Measurements from ENCODE around the gene GATAD2A. TPM values are rescaled to one million over a fixed set of nuclear protein-coding genes. Genes with fewer than 3 reads are reported as not detected.

GATAD2A gene
- total RNA-seq, 1 experiment from 2014 or later, result 84.0 TPM

GRCh38 chr19:19505669-19506326, 100.3 kb downstream of the GATAD2A start:
- DNase-seq (ENCODE audit: low spot score), result no peak

- DNase-seq (ENCODE audit: low spot score), result no peak
Measured at GRCh38 chr19:19506592-19506991, 101.1 kb downstream of the GATAD2A start.

- DNase-seq (ENCODE audit: low spot score), result no peak
Measured at GRCh38 chr19:19507354-19507753, 101.9 kb downstream of the GATAD2A start.

- no peak for DNase-seq (ENCODE audit: low spot score)
Measured at GRCh38 chr19:19508217-19508616, 102.7 kb downstream of the GATAD2A start.

GRCh38 chr19:19510432-19510831, 105.0 kb downstream of the GATAD2A start:
- DNase-seq (ENCODE audit: low spot score), result no peak

GRCh38 chr19:19513682-19514081, 108.2 kb downstream of the GATAD2A start:
- no peak for DNase-seq (ENCODE audit: low spot score)

- no peak for DNase-seq (ENCODE audit: low spot score)
Measured at GRCh38 chr19:19514215-19514657, 108.8 kb downstream of the GATAD2A start.

GRCh38 chr19:19514881-19515641, 109.6 kb downstream of the GATAD2A start, which contains the start of gene TSSK6:
TSS of gene TSSK6 (minus strand) at chr19:19515548. CDS start at chr19:19515427, 121 bp downstream.
- no peak for DNase-seq (ENCODE audit: low spot score)

- peak; percentile 88 for DNase-seq (ENCODE audit: low spot score)
Measured at GRCh38 chr19:19515642-19516519, 110.4 kb downstream of the GATAD2A start, which contains the start of gene NDUFA13. TSS of gene NDUFA13 (plus strand) at chr19:19516225. CDS start at chr19:19516239, 14 bp downstream.

GRCh38 chr19:19517235-19517619, 111.8 kb downstream of the GATAD2A start:
- no peak for DNase-seq (ENCODE audit: low spot score)

GRCh38 chr19:19520989-19521388, 115.5 kb downstream of the GATAD2A start:
- DNase-seq (ENCODE audit: low spot score), result no peak

GRCh38 chr19:19523177-19523576, 117.7 kb downstream of the GATAD2A start:
- no peak for DNase-seq (ENCODE audit: low spot score)

GRCh38 chr19:19524053-19524452, 118.6 kb downstream of the GATAD2A start:
- no peak for DNase-seq (ENCODE audit: low spot score)

- DNase-seq (ENCODE audit: low spot score), result no peak
Measured at GRCh38 chr19:19525611-19526380, 120.3 kb downstream of the GATAD2A start.

GRCh38 chr19:19526581-19527370, 121.3 kb downstream of the GATAD2A start:
- no peak for DNase-seq (ENCODE audit: low spot score)

- no peak for DNase-seq (ENCODE audit: low spot score)
Measured at GRCh38 chr19:19527371-19527656, 121.8 kb downstream of the GATAD2A start.

GRCh38 chr19:19527674-19528625, 122.5 kb downstream of the GATAD2A start:
- DNase-seq (ENCODE audit: low spot score), result no peak

- no peak for DNase-seq (ENCODE audit: low spot score)
Measured at GRCh38 chr19:19528721-19529490, 123.4 kb downstream of the GATAD2A start, which contains the start of gene YJEFN3. TSS of gene YJEFN3 (plus strand) at chr19:19528911. CDS start at chr19:19528933, 22 bp downstream.
